ENCODE results near the gene CFAP251.

DNA sequence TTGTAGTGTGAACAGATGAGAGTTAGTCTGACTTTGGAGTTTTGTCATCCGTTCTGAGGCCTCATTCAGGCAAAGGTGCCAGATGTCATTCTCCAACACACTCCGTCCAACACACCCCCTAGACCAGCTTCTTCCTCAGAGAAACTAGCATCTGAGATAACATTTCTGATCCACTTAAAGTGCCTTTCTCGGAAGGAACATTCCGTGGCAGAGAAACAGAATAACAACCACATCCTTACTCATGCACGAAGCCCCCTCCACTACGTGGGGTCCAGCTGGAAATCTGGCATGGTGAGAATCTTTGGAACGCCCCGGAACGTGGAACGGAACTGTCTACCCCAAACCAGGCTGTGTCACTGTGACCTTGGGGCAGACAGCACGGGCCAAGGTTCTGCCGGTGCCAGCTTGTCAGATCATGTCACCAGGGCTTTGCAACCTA lies 86.3 kb downstream of the CFAP251 start:
- TF ChIP-seq POLR2AphosphoS5 (IDR thresholded peaks at IDR 0.05) (no peak), CTCF (IDR thresholded peaks at IDR 0.05) (no peak)

Data from transverse colon (tissue), 4 donors.